DOHH2 (cell line): ENCODE results near the gene REV1.

Source experiments
- CTCF ChIP-seq: fragments of 200-600 bp; sonication (generic); IDR thresholded peaks from one replicate; pipeline ENCODE4 v1.5.1; 2014; ENCODE audit warnings: antibody characterized with exemption, mild to moderate bottlenecking, low read depth, low read length; ENCODE audit not compliant: poor library complexity, severe bottlenecking
- EZH2phosphoT487 ChIP-seq: fragments of 200-600 bp; sonication (generic); IDR thresholded peaks from 2 replicates; pipeline ENCODE4 v1.6.1; 2017; ENCODE audit warnings: borderline replicate concordance, mild to moderate bottlenecking, antibody characterized with exemption, low read length, moderate library complexity, mixed read lengths

GRCh38 chr2:99377879-99378278 lies 111.9 kb downstream of the REV1 start:
- TF ChIP-seq CTCF (no peak), EZH2phosphoT487 (no peak)
